ENCODE measurements around the gene MOGAT1. TPM values are rescaled to one million over a fixed set of nuclear protein-coding genes. Genes with fewer than 3 reads are reported as not detected.
A peak's percentile ranks its signal among the peaks of the same experiment; 100 is the strongest.

The MOGAT1 gene
- total RNA-seq, 1 donor from 2014 or later: 0.44 TPM

DNA sequence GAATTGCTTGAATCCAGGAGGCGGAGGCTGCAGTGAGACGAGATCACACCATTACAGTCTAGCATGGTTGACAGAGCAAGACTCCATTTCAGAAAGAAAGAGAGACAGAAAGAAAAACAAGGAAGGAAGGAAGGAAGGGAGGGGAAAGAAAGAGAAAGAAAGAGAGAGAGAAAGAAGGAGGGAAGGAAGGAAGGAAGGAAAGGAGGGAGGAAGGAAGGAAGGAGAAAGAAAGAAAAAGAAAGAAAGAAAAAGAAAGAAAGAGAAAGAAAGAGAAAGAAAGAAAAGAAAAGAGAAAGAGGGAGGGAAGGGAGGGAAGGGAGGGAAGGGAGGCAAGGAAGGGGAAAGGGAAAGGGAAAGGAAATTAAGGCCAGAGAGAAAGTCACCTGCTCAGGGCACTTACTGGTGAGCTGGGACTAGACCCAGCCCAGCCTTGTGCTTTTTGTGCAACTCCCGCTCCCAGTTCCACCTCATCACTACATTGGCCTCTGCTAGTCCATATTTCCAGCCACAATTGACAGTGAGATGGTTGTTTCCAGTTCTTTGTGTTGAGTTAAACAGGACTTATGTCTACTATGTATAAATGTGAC lies 35.7 kb downstream of the MOGAT1 start:
- no peak overlapping the region for H3K27ac ChIP-seq (replicated peaks)
- intact Hi-C loops (cut with micrococcal nuclease): loop anchor here (5.0 kb wide), 1 partner anchor 155 kb away; the partner anchor contains the start of gene ACSL3
- no peaks in the 10 kb centered on the region for H3K36me3 ChIP-seq
- H3K27me3 ChIP-seq (ENCODE audit: low read depth): no peaks in the 10 kb centered on the region
- H3K9me3 ChIP-seq (replicated peaks): no peaks in the 10 kb centered on the region
- peaks cover 21% of the 10 kb centered on the region for H3K4me1 ChIP-seq
- no peak for DNase-seq
- TF ChIP-seq, protein P1, sequence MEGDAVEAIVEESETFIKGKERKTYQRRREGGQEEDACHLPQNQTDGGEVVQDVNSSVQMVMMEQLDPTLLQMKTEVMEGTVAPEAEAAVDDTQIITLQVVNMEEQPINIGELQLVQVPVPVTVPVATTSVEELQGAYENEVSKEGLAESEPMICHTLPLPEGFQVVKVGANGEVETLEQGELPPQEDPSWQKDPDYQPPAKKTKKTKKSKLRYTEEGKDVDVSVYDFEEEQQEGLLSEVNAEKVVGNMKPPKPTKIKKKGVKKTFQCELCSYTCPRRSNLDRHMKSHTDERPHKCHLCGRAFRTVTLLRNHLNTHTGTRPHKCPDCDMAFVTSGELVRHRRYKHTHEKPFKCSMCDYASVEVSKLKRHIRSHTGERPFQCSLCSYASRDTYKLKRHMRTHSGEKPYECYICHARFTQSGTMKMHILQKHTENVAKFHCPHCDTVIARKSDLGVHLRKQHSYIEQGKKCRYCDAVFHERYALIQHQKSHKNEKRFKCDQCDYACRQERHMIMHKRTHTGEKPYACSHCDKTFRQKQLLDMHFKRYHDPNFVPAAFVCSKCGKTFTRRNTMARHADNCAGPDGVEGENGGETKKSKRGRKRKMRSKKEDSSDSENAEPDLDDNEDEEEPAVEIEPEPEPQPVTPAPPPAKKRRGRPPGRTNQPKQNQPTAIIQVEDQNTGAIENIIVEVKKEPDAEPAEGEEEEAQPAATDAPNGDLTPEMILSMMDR (IDR thresholded peaks at IDR 0.05; ENCODE audit: borderline replicate concordance): no peak
- H3K4me3 ChIP-seq: no peak overlapping the region

DNA sequence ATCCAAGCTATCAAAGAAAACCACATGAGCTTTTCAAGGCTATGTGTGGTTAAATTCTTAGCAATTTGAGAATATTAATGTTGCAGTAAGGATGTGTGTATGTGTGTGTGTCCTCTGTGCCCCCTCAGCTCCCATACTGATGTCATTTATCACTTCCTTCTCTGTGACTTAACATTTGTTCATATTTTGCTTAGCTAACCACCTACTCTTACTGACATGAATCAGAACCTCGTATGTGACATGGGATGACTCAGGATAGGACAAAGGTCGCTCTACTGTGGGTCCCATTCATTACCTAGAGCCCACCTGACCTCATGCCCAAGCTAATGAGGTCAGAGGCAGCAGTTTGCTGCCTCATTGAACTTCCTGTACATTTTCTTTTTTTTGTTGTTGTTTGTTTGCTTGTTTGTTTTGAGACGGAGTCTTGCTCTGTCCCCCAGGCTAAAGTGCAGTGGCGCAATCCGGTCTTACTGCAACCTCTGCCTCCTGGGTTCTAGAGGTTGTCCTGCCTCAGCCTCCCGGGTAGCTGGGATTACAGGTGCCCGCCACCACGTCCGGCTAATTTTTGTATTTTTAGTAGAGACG lies 36.3 kb downstream of the MOGAT1 start:
- no peak for DNase-seq
- TF ChIP-seq, protein P1 (IDR thresholded peaks at IDR 0.05; ENCODE audit: borderline replicate concordance): no peak
- Histone ChIP-seq H3K4me1 (peaks cover 21% of the 10 kb centered on the region), H3K27me3 (ENCODE audit: low read depth) (no peaks in the 10 kb centered on the region), H3K36me3 (no peaks in the 10 kb centered on the region), H3K4me3 (no peak overlapping the region), H3K9me3 (replicated peaks) (no peaks in the 10 kb centered on the region), H3K27ac (replicated peaks) (no peak overlapping the region)
- intact Hi-C loops (cut with micrococcal nuclease): loop anchor here (2.0 to 5.0 kb wide), 2 partner anchors 155 to 195 kb away; partner anchors contain the start of gene ACSL3

DNA sequence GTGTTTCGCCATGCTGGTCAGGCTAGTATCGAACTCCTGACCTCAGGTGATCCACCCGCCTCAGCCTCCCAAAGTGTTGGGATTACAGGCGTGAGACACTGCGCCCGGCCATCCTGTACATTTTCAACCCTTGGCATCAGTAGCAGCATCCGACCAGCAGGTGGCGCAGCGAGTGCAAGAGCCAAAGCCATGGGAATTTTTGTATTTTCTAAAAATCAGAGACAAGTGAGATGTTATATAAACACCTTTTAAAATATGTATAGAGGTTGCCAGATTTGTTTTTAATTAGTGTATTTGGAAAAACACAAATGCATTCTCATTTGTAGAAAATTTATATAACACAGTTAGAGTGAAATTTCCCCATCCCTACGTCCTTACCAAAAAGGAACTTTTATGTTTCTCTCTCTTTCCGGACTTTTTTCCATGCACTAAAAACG lies 36.8 kb downstream of the MOGAT1 start:
- H3K9me3 ChIP-seq (replicated peaks): no peaks in the 10 kb centered on the region

DNA sequence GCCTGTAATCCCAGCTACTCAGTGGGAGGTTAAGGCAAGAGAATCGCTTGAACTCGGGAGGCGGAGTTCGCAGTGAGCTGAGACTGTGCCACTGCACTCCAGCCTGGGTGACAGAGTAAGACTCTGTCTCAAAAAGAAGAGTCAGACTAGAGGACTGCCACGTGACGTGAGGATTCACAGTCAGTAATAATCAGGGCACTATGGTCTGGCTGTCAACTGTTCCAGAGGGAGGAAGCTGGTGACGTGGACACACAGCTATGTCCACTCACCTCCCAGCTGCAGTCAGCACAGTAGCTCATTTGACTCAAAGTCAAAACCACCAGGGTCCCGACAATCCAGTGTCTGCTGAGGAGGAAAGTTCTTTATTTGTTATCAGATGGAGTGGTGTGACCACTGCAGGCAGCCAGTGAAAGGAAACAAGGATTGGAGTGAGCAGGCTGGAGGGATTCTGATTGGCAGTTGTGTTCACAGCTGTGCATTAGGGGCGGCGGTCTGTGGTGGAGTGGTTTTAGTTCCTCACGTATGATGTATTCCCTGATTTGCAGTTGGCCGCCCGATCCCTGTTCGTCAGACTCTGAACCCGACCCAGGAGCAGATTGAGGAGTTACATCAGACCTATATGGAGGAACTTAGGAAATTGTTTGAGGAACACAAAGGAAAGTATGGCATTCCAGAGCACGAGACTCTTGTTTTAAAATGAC lies 37.9 kb downstream of the MOGAT1 start:
- peak; percentile 63 for DNase-seq
- TF ChIP-seq, protein P1 (IDR thresholded peaks at IDR 0.05; ENCODE audit: borderline replicate concordance): no peak
- H3K27ac ChIP-seq (replicated peaks): peak overlapping the region; percentile 79
- H3K4me3 ChIP-seq: peak overlapping the region; percentile 50
- intact Hi-C loops (cut with micrococcal nuclease): loop anchor here (2.0 to 5.0 kb wide), 2 partner anchors 153 to 193 kb away; partner anchors contain the start of gene ACSL3
- no peaks in the 10 kb centered on the region for H3K9me3 ChIP-seq (replicated peaks)
- H3K27me3 ChIP-seq (ENCODE audit: low read depth): no peaks in the 10 kb centered on the region
- peaks cover 31% of the 10 kb centered on the region for H3K4me1 ChIP-seq
- H3K36me3 ChIP-seq: no peaks in the 10 kb centered on the region

More for the DNA sequence above, 36.8 kb downstream of the MOGAT1 start:
- no peaks in the 10 kb centered on the region for H3K36me3 ChIP-seq
- no peaks in the 10 kb centered on the region for H3K27me3 ChIP-seq (ENCODE audit: low read depth)
- TF ChIP-seq, protein P1 (IDR thresholded peaks at IDR 0.05; ENCODE audit: borderline replicate concordance): peak; percentile 95
- peak overlapping the region; percentile 79 for H3K27ac ChIP-seq (replicated peaks)
- no peak overlapping the region for H3K4me3 ChIP-seq
- peaks cover 21% of the 10 kb centered on the region for H3K4me1 ChIP-seq
- intact Hi-C loops (cut with micrococcal nuclease): loop anchor here (2.0 to 5.0 kb wide), 2 partner anchors 154 to 195 kb away; partner anchors contain the start of gene ACSL3
- peak; percentile 81 for DNase-seq

DNA sequence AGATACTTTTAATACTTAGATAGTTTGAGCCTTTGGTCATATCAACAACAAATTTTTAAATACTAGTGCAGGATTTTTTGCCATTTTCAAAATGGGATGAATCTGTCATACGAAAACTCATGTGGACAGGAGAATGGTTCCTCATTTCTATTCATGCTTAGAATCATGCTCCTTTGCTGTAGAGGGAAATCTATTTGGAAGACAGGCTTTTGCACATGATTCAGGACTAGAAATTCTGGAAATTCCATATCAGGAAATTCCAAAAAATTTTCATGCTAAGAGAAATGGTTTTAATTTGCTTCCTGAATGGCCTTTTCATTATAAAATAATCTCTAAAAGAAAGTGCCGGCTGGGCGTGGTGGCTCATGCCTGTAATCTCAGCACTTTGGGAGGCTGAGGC lies 39.3 kb downstream of the MOGAT1 start:
- H3K4me1 ChIP-seq: peaks cover 40% of the 10 kb centered on the region
- no peak for DNase-seq
- intact Hi-C loops (cut with micrococcal nuclease): no loop called here
- H3K9me3 ChIP-seq (replicated peaks): no peaks in the 10 kb centered on the region
- H3K4me3 ChIP-seq: no peak overlapping the region
- H3K27ac ChIP-seq (replicated peaks): no peak overlapping the region
- no peaks in the 10 kb centered on the region for H3K36me3 ChIP-seq
- no peaks in the 10 kb centered on the region for H3K27me3 ChIP-seq (ENCODE audit: low read depth)
- TF ChIP-seq, protein P1 (IDR thresholded peaks at IDR 0.05; ENCODE audit: borderline replicate concordance): no peak
